GM12878 (cell line): ENCODE measurements around the gene PADI4.

Experiments used
- CBFB ChIP-seq: IDR thresholded peaks from 2 replicates; pipeline ENCODE4 v1.6.1; 2016; ENCODE audit warnings: antibody characterized with exemption, low read depth
- JUND ChIP-seq: IDR thresholded peaks from 2 replicates; pipeline ENCODE4 v1.6.1; 2012; ENCODE audit warnings: low read depth, mild to moderate bottlenecking, low read length, improper control_type of control experiment, moderate library complexity
- PKNOX1 ChIP-seq: fragments of 450-650 bp; IDR thresholded peaks from 2 replicates; pipeline ENCODE4 v1.6.1; 2016; ENCODE audit warnings: mild to moderate bottlenecking
- TCF7 ChIP-seq: IDR thresholded peaks from 2 replicates; pipeline ENCODE4 v1.6.1; 2014; ENCODE audit warnings: antibody characterized with exemption, borderline replicate concordance

DNA sequence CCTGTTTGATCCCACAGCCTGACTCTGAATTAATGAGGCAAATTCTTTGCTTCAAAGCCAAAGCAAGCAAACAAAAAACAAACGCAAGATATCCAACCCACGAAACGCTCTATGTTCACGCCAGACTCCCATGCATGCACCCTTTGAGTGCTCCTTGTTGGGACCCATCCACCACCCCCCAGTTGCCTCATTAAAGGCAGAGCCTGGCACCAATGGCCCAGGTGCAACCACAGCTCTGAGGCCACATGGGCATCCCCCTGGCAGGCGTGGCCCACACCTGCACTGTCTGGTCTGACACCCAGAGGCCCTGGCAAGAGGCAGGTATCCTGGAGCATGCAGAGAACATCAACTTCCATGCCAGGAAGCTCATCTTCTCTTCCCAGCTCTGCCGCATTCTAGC, 1.1 kb upstream of the PADI4 start:
- TF ChIP-seq TCF7 (no peak), JUND (no peak), CBFB (no peak), PKNOX1 (no peak)
